SK-N-SH (cell line): ENCODE measurements around the gene PHF21A. TPM values are rescaled to one million over a fixed set of nuclear protein-coding genes. Genes with fewer than 3 reads are reported as not detected.

Source experiments
- CTCF ChIA-PET: fragments of 300-600, 350-600 bp; formaldehyde crosslinking; extraction: SDS; loops from one replicate; lab custom pipeline; 2021; lab: Yijun Ruan, JAX
- POLR2A ChIA-PET: fragments of 350-600 bp; sonication (Branson Sonifier 250); formaldehyde crosslinking; extraction: SDS; loops from one replicate; lab custom pipeline; 2020; ENCODE audit warnings: antibody characterized with exemption, inconsistent platforms; lab: Yijun Ruan, JAX
- DNase-seq: peaks from one replicate; pipeline ENCODE4 v3.0.0; 2012
- H2AFZ ChIP-seq: fragments of 200-600 bp; sonication (generic); 2 replicates; pipeline ENCODE4 v1.8.1; 2016; ENCODE audit warnings: antibody characterized with exemption, mild to moderate bottlenecking, low read depth
- H3F3A ChIP-seq: fragments of 200-600 bp; sonication (generic); replicated peaks from 2 replicates; pipeline ENCODE3; 2016; ENCODE audit warnings: antibody characterized with exemption, mild to moderate bottlenecking; ENCODE audit not compliant: insufficient read depth
- H3K27ac ChIP-seq, 2 experiments: fragments of 200-500 bp in 1 of 2; fragments of 200-600 bp in 1 of 2; sonication (Bioruptor generic) in 1 of 2; sonication (generic), shearing (Covaris generic) in 1 of 2; 2 replicates each; pipeline versions ENCODE4 v1.5.1 to v1.6.1; 2014 to 2016; ENCODE audit warnings: low read depth in 2 of 2, inconsistent platforms in 1 of 2, low read length in 1 of 2, mild to moderate bottlenecking in 1 of 2, mixed read lengths in 1 of 2
- H3K27me3 ChIP-seq: fragments of 200-600 bp; sonication (generic), shearing (Covaris generic); 2 replicates; pipeline ENCODE4 v1.6.1; 2016; ENCODE audit warnings: mixed run types; ENCODE audit not compliant: insufficient read depth
- H3K36me3 ChIP-seq, 2 experiments: fragments of 200-500 bp in 1 of 2; fragments of 200-600 bp in 1 of 2; sonication (Bioruptor generic) in 1 of 2; sonication (generic) in 1 of 2; replicated peaks in 1 of 2; 2 replicates each; pipeline versions ENCODE3 to v1.5.1; 2014 to 2016; ENCODE audit warnings: low read length in 1 of 2, mild to moderate bottlenecking in 1 of 2; ENCODE audit not compliant: insufficient read depth in 2 of 2, control insufficient read depth in 1 of 2
- H3K4me1 ChIP-seq, 2 experiments: fragments of 200-500 bp in 1 of 2; fragments of 200-600 bp in 1 of 2; sonication (Bioruptor generic) in 1 of 2; sonication (generic), shearing (Covaris generic) in 1 of 2; 2 replicates each; pipeline versions ENCODE4 v1.5.1 to v1.6.1; 2014 to 2016; ENCODE audit warnings: low read depth in 1 of 2, low read length in 1 of 2, mixed run types in 1 of 2; ENCODE audit not compliant: insufficient read depth in 2 of 2, control insufficient read depth in 1 of 2
- H3K4me2 ChIP-seq: fragments of 200-600 bp; sonication (generic), shearing (Covaris generic); 2 replicates; pipeline ENCODE4 v1.6.1; 2017; ENCODE audit warnings: mixed run types
- H3K4me3 ChIP-seq, 2 experiments: fragments of 200-500 bp in 1 of 2; fragments of 200-600 bp in 1 of 2; sonication (Bioruptor generic) in 1 of 2; sonication (generic), shearing (Covaris generic) in 1 of 2; 2 replicates each; pipeline versions ENCODE4 v1.5.1 to v1.8.1; 2014 to 2016; ENCODE audit warnings: low read depth in 2 of 2, inconsistent platforms in 1 of 2, low read length in 1 of 2, mild to moderate bottlenecking in 1 of 2, mixed read lengths in 1 of 2, moderate library complexity in 1 of 2
- H3K79me2 ChIP-seq: fragments of 200-600 bp; sonication (generic); 2 replicates; pipeline ENCODE4 v1.8.1; 2017; ENCODE audit warnings: mild to moderate bottlenecking; ENCODE audit not compliant: insufficient read depth
- H3K9ac ChIP-seq: fragments of 200-600 bp; sonication (generic); 2 replicates; pipeline ENCODE4 v1.6.1; 2017; ENCODE audit warnings: mixed run types
- H3K9me2 ChIP-seq: fragments of 200-600 bp; sonication (generic); 2 replicates; pipeline ENCODE4 v1.6.1; 2017; ENCODE audit warnings: mixed run types
- H3K9me3 ChIP-seq: fragments of 200-600 bp; sonication (generic); 2 replicates; pipeline ENCODE4 v1.6.1; 2017; ENCODE audit warnings: mixed run types, mild to moderate bottlenecking, moderate library complexity
- H4K20me1 ChIP-seq: fragments of 200-600 bp; sonication (generic); 2 replicates; pipeline ENCODE4 v1.6.1; 2017; ENCODE audit warnings: mild to moderate bottlenecking, mixed run types; ENCODE audit not compliant: insufficient read depth
- CHD2 ChIP-seq: fragments of 150-350 bp; IDR thresholded peaks from 2 replicates; pipeline ENCODE4 v1.6.1; 2018; ENCODE audit warnings: low read length; ENCODE audit not compliant: partially characterized antibody
- CTCF ChIP-seq: fragments of 200-600 bp; sonication (generic); IDR thresholded peaks from 2 replicates; pipeline ENCODE4 v1.6.1; 2017; ENCODE audit warnings: antibody characterized with exemption, mild to moderate bottlenecking, moderate library complexity
- EZH2phosphoT487 ChIP-seq: fragments of 200-600 bp; sonication (generic); IDR thresholded peaks from 2 replicates; pipeline ENCODE4 v1.6.1; 2017; ENCODE audit warnings: low read depth, mixed run types, mild to moderate bottlenecking, antibody characterized with exemption, moderate library complexity, borderline replicate concordance
- FOSL2 ChIP-seq: IDR thresholded peaks from 2 replicates; pipeline ENCODE4 v1.4.0; 2012; ENCODE audit warnings: low read depth, mild to moderate bottlenecking, moderate library complexity, borderline replicate concordance
- FOXM1 ChIP-seq: IDR thresholded peaks from 2 replicates; pipeline ENCODE4 v1.4.0; 2012; ENCODE audit warnings: low read depth, mild to moderate bottlenecking
- GABPA ChIP-seq: IDR thresholded peaks from 2 replicates; pipeline ENCODE4 v1.4.0; 2012; ENCODE audit warnings: low read depth, mild to moderate bottlenecking
- GATA2 ChIP-seq: sonication (generic); formaldehyde crosslinking; IDR thresholded peaks from 2 replicates; pipeline ENCODE4 v1.5.0; 2020; ENCODE audit warnings: mild to moderate bottlenecking, missing genetic modification reagents
- MAX ChIP-seq: IDR thresholded peaks from 2 replicates; pipeline ENCODE4 v1.4.0; 2012; ENCODE audit warnings: low read depth
- MXI1 ChIP-seq: IDR thresholded peaks from 2 replicates; pipeline ENCODE4 v1.6.1; 2012; ENCODE audit warnings: mild to moderate bottlenecking, low read depth, low read length, improper control_type of control experiment
- POLR2AphosphoS5 ChIP-seq: IDR thresholded peaks from 2 replicates; pipeline ENCODE4 v1.6.1; 2012; ENCODE audit warnings: low read depth, low read length
- RAD21 ChIP-seq: IDR thresholded peaks from 2 replicates; pipeline ENCODE4 v1.6.1; 2012; ENCODE audit warnings: mild to moderate bottlenecking, low read length
- SIN3A ChIP-seq: IDR thresholded peaks from 2 replicates; pipeline ENCODE4 v1.6.1; 2012; ENCODE audit warnings: low read depth, mild to moderate bottlenecking, low read length, moderate library complexity, borderline replicate concordance
- SMC3 ChIP-seq: IDR thresholded peaks from 2 replicates; pipeline ENCODE4 v1.6.1; 2012; ENCODE audit warnings: low read depth, low read length, improper control_type of control experiment
- YY1 ChIP-seq: IDR thresholded peaks from 2 replicates; pipeline ENCODE4 v1.4.0; 2012; ENCODE audit warnings: low read depth, mild to moderate bottlenecking
- ZBTB33 ChIP-seq: IDR thresholded peaks from 2 replicates; pipeline ENCODE4 v1.4.0; 2012; ENCODE audit warnings: low read depth, borderline replicate concordance
- WGBS: methylation state at CpG from one replicate; pipeline ENCODE4 v1.1.6; 2017; ENCODE audit warnings: low lambda C conversion rate; 5-methylcytosine and 5-hydroxymethylcytosine counted together
- polyA plus RNA-seq, 3 experiments: library from polyadenylated mRNA; depleted of rRNA; stranded (reverse); fragments of >200 nt; gene quantifications; 2 replicates each; pipeline ENCODE4 v1.2.3, GENCODE V29; 2012
- TF ChIP-seq, protein P1 (sequence below): IDR thresholded peaks from 2 replicates; pipeline ENCODE4; 2012
- TF ChIP-seq, protein P2 (sequence below): fragments of 150-350 bp; IDR thresholded peaks from 2 replicates; pipeline ENCODE4 v1.6.1; 2017; ENCODE audit warnings: antibody characterized with exemption, low read length, low read depth, borderline replicate concordance

PHF21A gene
- polyA plus RNA-seq, 1 of the 3 experiments (the other 2 are of a cell fraction): 18.8 TPM

DNA sequence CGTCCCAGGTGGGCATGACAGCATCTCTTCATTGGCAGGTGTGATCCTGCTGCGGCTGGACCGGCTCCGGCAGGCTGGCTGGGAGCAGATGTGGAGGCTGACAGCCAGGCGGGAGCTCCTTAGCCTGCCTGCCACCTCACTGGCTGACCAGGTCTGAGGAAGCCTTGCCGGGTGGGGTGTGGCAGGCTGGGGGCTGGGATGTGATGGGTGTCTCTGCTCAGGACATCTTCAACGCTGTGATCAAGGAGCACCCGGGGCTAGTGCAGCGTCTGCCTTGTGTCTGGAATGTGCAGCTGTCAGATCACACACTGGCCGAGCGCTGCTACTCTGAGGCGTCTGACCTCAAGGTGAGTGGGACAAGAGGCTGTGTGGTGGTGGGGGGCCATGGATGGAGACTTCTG, 195.3 kb downstream of the PHF21A start:
- H3F3A ChIP-seq: no peaks in the 10 kb centered on the region
- no peak overlapping the region for H3K27ac ChIP-seq
- TF ChIP-seq MXI1 (no peak), CTCF (no peak), RAD21 (no peak), FOSL2 (no peak), SIN3A (no peak)
- no peaks in the 10 kb centered on the region for H3K36me3 ChIP-seq
- 65% methylated on average over 7 of the region's 12 CpGs for WGBS
- H3K4me2 ChIP-seq: no peak overlapping the region
- H2AFZ ChIP-seq: no peak overlapping the region
- no peaks in the 10 kb centered on the region for H3K27me3 ChIP-seq
- CTCF ChIA-PET: interaction anchor here (1.2 to 5.0 kb wide), 3 partner anchors 39 to 80 kb away, joined by 5 to 25 read pairs (median 7); no protein-coding TSS in a partner anchor
- H3K4me3 ChIP-seq: no peak overlapping the region
- H4K20me1 ChIP-seq: no peaks in the 10 kb centered on the region
- H3K9ac ChIP-seq: no peak overlapping the region
- no peaks in the 10 kb centered on the region for H3K79me2 ChIP-seq
- no peak for DNase-seq
- POLR2A ChIA-PET: interaction anchor here (0.6 to 1.1 kb wide), 2 partner anchors 8 to 775 kb away, joined by 3 read pairs; partner anchors contain the start of genes PEX16 and ZNF408
- peaks cover 0 to 5% of the 10 kb centered on the region in 2 experiments; a peak in 1 of 4 replicates for H3K4me1 ChIP-seq
- H3K9me3 ChIP-seq: no peaks in the 10 kb centered on the region
- no peaks in the 10 kb centered on the region for H3K9me2 ChIP-seq

DNA sequence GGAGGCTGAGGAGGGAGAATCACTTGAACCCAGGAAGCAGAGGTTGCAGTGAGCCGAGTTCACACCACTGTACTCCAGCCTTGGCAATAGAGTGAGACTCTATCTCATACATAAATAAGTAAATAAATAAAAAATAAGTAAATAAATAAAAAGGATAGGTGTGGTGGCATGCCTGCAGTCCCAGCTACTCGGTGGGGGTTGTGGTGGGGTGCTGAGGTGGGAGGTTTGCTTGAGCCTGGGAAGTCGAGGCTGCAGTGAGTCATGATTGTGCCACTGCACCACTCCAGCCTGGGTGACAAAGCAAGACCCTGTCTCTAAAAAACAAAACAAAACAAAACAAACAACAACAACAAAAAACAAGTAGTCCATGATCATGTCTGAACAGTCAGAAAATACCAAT, 195.7 kb downstream of the PHF21A start:
- no peak overlapping the region for H3K4me2 ChIP-seq
- no peaks in the 10 kb centered on the region for H3K36me3 ChIP-seq
- ChIA-PET POLR2A (interaction anchor here (1.1 kb wide), 1 partner anchor 8 kb away, joined by 3 read pairs; the partner anchor contains the start of gene PEX16), CTCF (interaction anchor here (1.2 to 5.0 kb wide), 5 partner anchors 39 to 81 kb away, joined by 4 to 25 read pairs (median 7); no protein-coding TSS in a partner anchor)
- no peak overlapping the region for H3K27ac ChIP-seq
- TF ChIP-seq CHD2: no peak
- TF ChIP-seq CTCF: no peak
- TF ChIP-seq POLR2AphosphoS5: no peak
- no peak for TF ChIP-seq YY1
- TF ChIP-seq, protein P1, sequence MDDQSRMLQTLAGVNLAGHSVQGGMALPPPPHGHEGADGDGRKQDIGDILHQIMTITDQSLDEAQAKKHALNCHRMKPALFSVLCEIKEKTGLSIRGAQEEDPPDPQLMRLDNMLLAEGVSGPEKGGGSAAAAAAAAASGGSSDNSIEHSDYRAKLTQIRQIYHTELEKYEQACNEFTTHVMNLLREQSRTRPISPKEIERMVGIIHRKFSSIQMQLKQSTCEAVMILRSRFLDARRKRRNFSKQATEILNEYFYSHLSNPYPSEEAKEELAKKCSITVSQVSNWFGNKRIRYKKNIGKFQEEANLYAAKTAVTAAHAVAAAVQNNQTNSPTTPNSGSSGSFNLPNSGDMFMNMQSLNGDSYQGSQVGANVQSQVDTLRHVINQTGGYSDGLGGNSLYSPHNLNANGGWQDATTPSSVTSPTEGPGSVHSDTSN: no peak
- TF ChIP-seq GATA2: no peak
- no peak for TF ChIP-seq FOXM1
- TF ChIP-seq EZH2phosphoT487: no peak
- no peak for TF ChIP-seq GABPA
- no peak for TF ChIP-seq ZBTB33
- TF ChIP-seq SMC3: no peak
- no peak for TF ChIP-seq RAD21
- no peak for TF ChIP-seq MAX
- TF ChIP-seq, protein P2, sequence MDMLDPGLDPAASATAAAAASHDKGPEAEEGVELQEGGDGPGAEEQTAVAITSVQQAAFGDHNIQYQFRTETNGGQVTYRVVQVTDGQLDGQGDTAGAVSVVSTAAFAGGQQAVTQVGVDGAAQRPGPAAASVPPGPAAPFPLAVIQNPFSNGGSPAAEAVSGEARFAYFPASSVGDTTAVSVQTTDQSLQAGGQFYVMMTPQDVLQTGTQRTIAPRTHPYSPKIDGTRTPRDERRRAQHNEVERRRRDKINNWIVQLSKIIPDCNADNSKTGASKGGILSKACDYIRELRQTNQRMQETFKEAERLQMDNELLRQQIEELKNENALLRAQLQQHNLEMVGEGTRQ: no peak
- H3K4me3 ChIP-seq: no peak overlapping the region
- peaks cover 0 to 5% of the 10 kb centered on the region in 2 experiments; a peak in 1 of 4 replicates for H3K4me1 ChIP-seq
- no peaks in the 10 kb centered on the region for H3K27me3 ChIP-seq
- WGBS: 67% methylated on average over 3 of the region's 3 CpGs
- no peaks in the 10 kb centered on the region for H3K9me2 ChIP-seq
- no peak overlapping the region for H3K9ac ChIP-seq
- no peak for DNase-seq
- H3K9me3 ChIP-seq: no peaks in the 10 kb centered on the region
- no peaks in the 10 kb centered on the region for H3K79me2 ChIP-seq
- H4K20me1 ChIP-seq: no peaks in the 10 kb centered on the region
- no peaks in the 10 kb centered on the region for H3F3A ChIP-seq
- no peak overlapping the region for H2AFZ ChIP-seq
